OCI-LY1 (cell line): ENCODE results near the gene RASSF5.

Experiments used
- H2AFZ ChIP-seq: fragments of 200-600 bp; sonication (generic), shearing (Covaris generic); 2 replicates; pipeline ENCODE4 v1.6.0; 2014; ENCODE audit warnings: antibody characterized with exemption, mild to moderate bottlenecking, low read length
- H3F3A ChIP-seq: fragments of 200-600 bp; sonication (generic), shearing (Covaris generic); 2 replicates; pipeline ENCODE4 v1.6.0; 2014; ENCODE audit warnings: mild to moderate bottlenecking, antibody characterized with exemption, low read length, moderate library complexity; ENCODE audit not compliant: insufficient read depth
- H3K27ac ChIP-seq: fragments of 200-600 bp; sonication (generic); 2 replicates; pipeline ENCODE4 v1.5.1; 2014; ENCODE audit warnings: low read length, mixed run types, mild to moderate bottlenecking, low read depth; ENCODE audit not compliant: poor library complexity, severe bottlenecking
- H3K27me3 ChIP-seq: fragments of 200-600 bp; sonication (generic); 2 replicates; pipeline ENCODE4 v1.6.0; 2014; ENCODE audit warnings: antibody characterized with exemption, mild to moderate bottlenecking, low read length, moderate library complexity; ENCODE audit not compliant: insufficient read depth
- H3K36me3 ChIP-seq: fragments of 200-600 bp; sonication (generic); 2 replicates; pipeline ENCODE4 v1.6.1; 2014; ENCODE audit warnings: mild to moderate bottlenecking, antibody characterized with exemption, low read length, moderate library complexity, mixed read lengths; ENCODE audit not compliant: insufficient read depth
- H3K4me1 ChIP-seq: fragments of 200-600 bp; sonication (generic); 2 replicates; pipeline ENCODE4 v1.5.1; 2014; ENCODE audit warnings: mild to moderate bottlenecking, low read length, moderate library complexity; ENCODE audit not compliant: insufficient read depth, severe bottlenecking
- H3K4me2 ChIP-seq: fragments of 200-600 bp; sonication (generic), shearing (Covaris generic); 2 replicates; pipeline ENCODE4 v1.6.1; 2014; ENCODE audit warnings: low read length
- H3K4me3 ChIP-seq: fragments of 200-600 bp; sonication (generic); 2 replicates; pipeline ENCODE4 v1.5.1; 2014; ENCODE audit warnings: low read length, low read depth, mild to moderate bottlenecking, mixed read lengths; ENCODE audit not compliant: poor library complexity, severe bottlenecking
- H3K79me2 ChIP-seq: fragments of 200-600 bp; shearing (Covaris generic); 2 replicates; pipeline ENCODE4 v1.6.1; 2016; ENCODE audit warnings: mixed run types, low read length, mixed read lengths; ENCODE audit not compliant: insufficient read depth
- H3K9ac ChIP-seq: fragments of 200-600 bp; sonication (generic), shearing (Covaris generic); 2 replicates; pipeline ENCODE4 v1.6.1; 2014; ENCODE audit warnings: mild to moderate bottlenecking, low read length, mixed read lengths
- H3K9me2 ChIP-seq: fragments of 200-600 bp; sonication (generic), shearing (Covaris generic); 2 replicates; pipeline ENCODE4 v1.6.1; 2014; ENCODE audit warnings: low read depth, mild to moderate bottlenecking, low read length, mixed read lengths
- H3K9me3 ChIP-seq: fragments of 200-600 bp; shearing (Covaris generic); 2 replicates; pipeline ENCODE4 v1.6.1; 2014; ENCODE audit warnings: low read length, mixed read lengths
- H4K20me1 ChIP-seq: fragments of 200-600 bp; sonication (generic), shearing (Covaris generic); 2 replicates; pipeline ENCODE4 v1.6.0; 2016; ENCODE audit warnings: mild to moderate bottlenecking, low read length; ENCODE audit not compliant: insufficient read depth
- EZH2 ChIP-seq: fragments of 200-600 bp; sonication (generic), shearing (Covaris generic); IDR thresholded peaks from 2 replicates; pipeline ENCODE4 v1.8.0; 2017; ENCODE audit warnings: borderline replicate concordance, mixed run types, mild to moderate bottlenecking, antibody characterized with exemption, low read length, moderate library complexity, mixed read lengths
- TF ChIP-seq, protein P1 (sequence below): fragments of 200-600 bp; sonication (generic), shearing (Covaris generic); IDR thresholded peaks from 2 replicates; pipeline ENCODE4 v1.5.1; 2017; ENCODE audit warnings: mild to moderate bottlenecking, antibody characterized with exemption, low read length, moderate library complexity, mixed read lengths

Gene RASSF5

DNA sequence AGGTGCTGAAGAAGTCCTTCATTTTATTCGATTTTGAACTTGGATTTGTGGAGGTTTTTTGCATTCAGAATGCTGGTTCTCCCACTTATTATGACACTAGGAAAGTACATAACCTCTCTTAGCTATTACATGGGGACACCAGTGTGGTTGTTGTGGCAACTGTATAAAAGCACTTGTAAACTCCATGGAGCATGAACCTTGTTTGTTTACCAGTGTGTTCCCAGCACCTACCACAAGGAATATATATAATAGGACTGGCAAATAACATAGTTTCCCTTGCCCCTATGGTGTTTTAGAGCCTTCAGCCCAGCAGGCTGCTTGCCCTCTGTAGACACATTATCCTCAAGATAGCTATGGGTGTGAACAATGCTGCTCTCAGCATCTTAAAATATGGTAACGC is 43.1 kb downstream of the RASSF5 start:
- no peak overlapping the region for H3K4me2 ChIP-seq

DNA sequence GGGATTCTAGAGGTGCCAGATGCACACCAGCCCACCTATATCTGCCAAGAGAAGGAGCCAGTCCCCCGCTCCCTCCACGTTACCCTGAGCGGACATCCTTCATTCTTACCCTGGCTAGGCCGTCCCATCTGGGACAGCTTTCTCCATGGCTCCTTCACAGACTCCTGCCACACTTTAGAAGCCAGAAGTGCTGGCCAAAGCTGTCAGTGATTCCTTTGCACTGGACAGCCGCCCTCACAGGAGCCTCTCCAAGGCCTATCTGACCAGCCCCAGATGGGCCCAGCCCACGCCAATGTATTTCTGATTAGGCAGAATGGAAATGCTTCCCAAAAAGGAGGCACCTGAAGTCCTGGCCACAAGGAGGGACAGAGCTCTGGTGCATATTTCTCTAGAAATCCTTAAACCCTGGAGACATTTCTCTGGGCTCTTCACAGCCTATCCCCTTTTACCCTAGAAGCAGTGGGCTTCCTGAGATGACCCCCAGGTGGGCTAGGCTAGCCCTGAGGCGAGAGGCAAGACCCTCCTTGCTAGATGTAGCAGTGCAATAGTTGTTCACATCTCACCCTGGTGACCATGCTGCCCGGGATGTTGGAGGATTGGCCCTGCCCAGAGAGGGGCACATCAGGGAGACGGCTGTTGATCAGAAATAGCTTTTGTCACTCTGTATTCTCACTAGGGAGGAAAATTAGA is 44.1 kb downstream of the RASSF5 start:
- no peak overlapping the region for H3K9ac ChIP-seq
- H3K9me3 ChIP-seq, result no peaks in the 10 kb centered on the region
- no peak overlapping the region for H2AFZ ChIP-seq
- H3K79me2 ChIP-seq, result no peaks in the 10 kb centered on the region
- no peaks in the 10 kb centered on the region for H3K27me3 ChIP-seq
- no peak overlapping the region for H3K4me2 ChIP-seq
- TF ChIP-seq EZH2, result no peak
- TF ChIP-seq, protein P1, sequence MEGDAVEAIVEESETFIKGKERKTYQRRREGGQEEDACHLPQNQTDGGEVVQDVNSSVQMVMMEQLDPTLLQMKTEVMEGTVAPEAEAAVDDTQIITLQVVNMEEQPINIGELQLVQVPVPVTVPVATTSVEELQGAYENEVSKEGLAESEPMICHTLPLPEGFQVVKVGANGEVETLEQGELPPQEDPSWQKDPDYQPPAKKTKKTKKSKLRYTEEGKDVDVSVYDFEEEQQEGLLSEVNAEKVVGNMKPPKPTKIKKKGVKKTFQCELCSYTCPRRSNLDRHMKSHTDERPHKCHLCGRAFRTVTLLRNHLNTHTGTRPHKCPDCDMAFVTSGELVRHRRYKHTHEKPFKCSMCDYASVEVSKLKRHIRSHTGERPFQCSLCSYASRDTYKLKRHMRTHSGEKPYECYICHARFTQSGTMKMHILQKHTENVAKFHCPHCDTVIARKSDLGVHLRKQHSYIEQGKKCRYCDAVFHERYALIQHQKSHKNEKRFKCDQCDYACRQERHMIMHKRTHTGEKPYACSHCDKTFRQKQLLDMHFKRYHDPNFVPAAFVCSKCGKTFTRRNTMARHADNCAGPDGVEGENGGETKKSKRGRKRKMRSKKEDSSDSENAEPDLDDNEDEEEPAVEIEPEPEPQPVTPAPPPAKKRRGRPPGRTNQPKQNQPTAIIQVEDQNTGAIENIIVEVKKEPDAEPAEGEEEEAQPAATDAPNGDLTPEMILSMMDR, result no peak
- H4K20me1 ChIP-seq, result no peaks in the 10 kb centered on the region
- peaks cover 14% of the 10 kb centered on the region for H3K4me1 ChIP-seq
- no peak overlapping the region for H3K27ac ChIP-seq
- H3F3A ChIP-seq, result no peaks in the 10 kb centered on the region
- H3K4me3 ChIP-seq, result no peak overlapping the region
- no peaks in the 10 kb centered on the region for H3K9me2 ChIP-seq
- no peaks in the 10 kb centered on the region for H3K36me3 ChIP-seq

More for the DNA sequence above, 43.1 kb downstream of the RASSF5 start:
- H3K4me1 ChIP-seq, result peaks cover 5% of the 10 kb centered on the region
- no peaks in the 10 kb centered on the region for H3K36me3 ChIP-seq
- H3K27ac ChIP-seq, result no peak overlapping the region
- H3K79me2 ChIP-seq, result no peaks in the 10 kb centered on the region
- H3K4me3 ChIP-seq, result no peak overlapping the region
- no peak overlapping the region for H2AFZ ChIP-seq
- no peak overlapping the region for H3K9ac ChIP-seq
- no peaks in the 10 kb centered on the region for H3F3A ChIP-seq
- H4K20me1 ChIP-seq, result no peaks in the 10 kb centered on the region
- H3K9me2 ChIP-seq, result no peaks in the 10 kb centered on the region
- no peaks in the 10 kb centered on the region for H3K27me3 ChIP-seq
- TF ChIP-seq, protein P1, result no peak
- TF ChIP-seq EZH2, result no peak
- no peaks in the 10 kb centered on the region for H3K9me3 ChIP-seq

DNA sequence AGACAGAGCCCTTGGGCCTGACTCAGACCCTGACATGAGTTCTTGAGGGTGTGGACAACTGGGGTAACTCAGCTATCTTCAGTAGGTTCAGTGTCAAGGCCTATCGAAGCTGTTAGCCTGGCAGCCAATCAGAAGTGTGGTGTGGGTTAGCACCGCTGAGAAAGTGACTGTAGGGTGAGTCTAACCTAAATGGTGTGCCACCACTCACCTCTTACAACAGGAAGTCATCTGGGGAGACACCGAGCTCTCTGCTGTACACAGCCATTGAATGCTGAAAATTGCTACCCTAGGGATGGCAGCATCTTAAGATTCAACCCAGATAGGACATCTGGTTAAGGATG is 44.6 kb downstream of the RASSF5 start:
- no peak overlapping the region for H2AFZ ChIP-seq
- no peaks in the 10 kb centered on the region for H3K9me3 ChIP-seq
- no peaks in the 10 kb centered on the region for H3F3A ChIP-seq
- H3K27me3 ChIP-seq, result no peaks in the 10 kb centered on the region
- no peak overlapping the region for H3K4me2 ChIP-seq
- H4K20me1 ChIP-seq, result no peaks in the 10 kb centered on the region
- H3K36me3 ChIP-seq, result no peaks in the 10 kb centered on the region
- H3K27ac ChIP-seq, result no peak overlapping the region
- H3K4me3 ChIP-seq, result no peak overlapping the region
- H3K9ac ChIP-seq, result no peak overlapping the region
- H3K79me2 ChIP-seq, result no peaks in the 10 kb centered on the region
- no peak for TF ChIP-seq EZH2
- TF ChIP-seq, protein P1, result no peak
- H3K9me2 ChIP-seq, result no peaks in the 10 kb centered on the region
- peaks cover 20% of the 10 kb centered on the region for H3K4me1 ChIP-seq
